ENCODE results near the gene SEPTIN10.

DNA sequence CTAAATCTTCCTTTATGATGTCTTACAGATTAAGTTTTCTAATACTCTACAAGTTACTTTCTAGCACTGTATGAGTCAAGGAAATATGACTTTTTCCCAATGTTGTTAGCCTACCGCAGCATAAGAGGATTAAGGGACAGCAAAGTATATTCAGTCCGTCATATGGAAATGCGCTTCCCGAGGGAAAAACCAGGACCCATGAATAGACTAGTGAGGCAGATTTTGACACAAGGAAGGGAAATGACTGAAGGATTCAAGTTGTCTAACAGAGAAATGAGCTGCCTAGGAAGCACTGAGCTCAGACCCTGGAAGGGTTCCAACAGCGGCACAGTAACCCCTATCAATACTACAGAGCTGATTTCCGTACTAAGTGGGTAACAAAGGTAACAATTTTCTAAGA, 12.0 kb downstream of the SEPTIN10 start:
- no peak for TF ChIP-seq POLR2A (IDR thresholded peaks at IDR 0.05)
- TF ChIP-seq, protein P1, sequence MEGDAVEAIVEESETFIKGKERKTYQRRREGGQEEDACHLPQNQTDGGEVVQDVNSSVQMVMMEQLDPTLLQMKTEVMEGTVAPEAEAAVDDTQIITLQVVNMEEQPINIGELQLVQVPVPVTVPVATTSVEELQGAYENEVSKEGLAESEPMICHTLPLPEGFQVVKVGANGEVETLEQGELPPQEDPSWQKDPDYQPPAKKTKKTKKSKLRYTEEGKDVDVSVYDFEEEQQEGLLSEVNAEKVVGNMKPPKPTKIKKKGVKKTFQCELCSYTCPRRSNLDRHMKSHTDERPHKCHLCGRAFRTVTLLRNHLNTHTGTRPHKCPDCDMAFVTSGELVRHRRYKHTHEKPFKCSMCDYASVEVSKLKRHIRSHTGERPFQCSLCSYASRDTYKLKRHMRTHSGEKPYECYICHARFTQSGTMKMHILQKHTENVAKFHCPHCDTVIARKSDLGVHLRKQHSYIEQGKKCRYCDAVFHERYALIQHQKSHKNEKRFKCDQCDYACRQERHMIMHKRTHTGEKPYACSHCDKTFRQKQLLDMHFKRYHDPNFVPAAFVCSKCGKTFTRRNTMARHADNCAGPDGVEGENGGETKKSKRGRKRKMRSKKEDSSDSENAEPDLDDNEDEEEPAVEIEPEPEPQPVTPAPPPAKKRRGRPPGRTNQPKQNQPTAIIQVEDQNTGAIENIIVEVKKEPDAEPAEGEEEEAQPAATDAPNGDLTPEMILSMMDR (IDR thresholded peaks at IDR 0.05), result no peak

Data from tibial nerve (tissue), 3 donors.